AG09309 (cell line): ENCODE measurements around the gene FGF1.

Experiments used
- DNase-seq: peaks from one replicate; pipeline ENCODE4 v3.0.0-alpha.2; 2010; ENCODE audit warnings: low read depth
- H3K4me3 ChIP-seq: 2 replicates; pipeline ENCODE4 v1.5.1; 2011; ENCODE audit warnings: mild to moderate bottlenecking, low read depth, low read length, moderate library complexity; ENCODE audit not compliant: control insufficient read depth
- TF ChIP-seq, protein P1 (sequence below): IDR thresholded peaks from 2 replicates; pipeline ENCODE4 v1.5.1; 2011; ENCODE audit warnings: mild to moderate bottlenecking, low read depth, low read length, inconsistent platforms; ENCODE audit not compliant: insufficient read depth, control insufficient read depth; ENCODE audit errors: missing control alignments

Gene FGF1

DNA sequence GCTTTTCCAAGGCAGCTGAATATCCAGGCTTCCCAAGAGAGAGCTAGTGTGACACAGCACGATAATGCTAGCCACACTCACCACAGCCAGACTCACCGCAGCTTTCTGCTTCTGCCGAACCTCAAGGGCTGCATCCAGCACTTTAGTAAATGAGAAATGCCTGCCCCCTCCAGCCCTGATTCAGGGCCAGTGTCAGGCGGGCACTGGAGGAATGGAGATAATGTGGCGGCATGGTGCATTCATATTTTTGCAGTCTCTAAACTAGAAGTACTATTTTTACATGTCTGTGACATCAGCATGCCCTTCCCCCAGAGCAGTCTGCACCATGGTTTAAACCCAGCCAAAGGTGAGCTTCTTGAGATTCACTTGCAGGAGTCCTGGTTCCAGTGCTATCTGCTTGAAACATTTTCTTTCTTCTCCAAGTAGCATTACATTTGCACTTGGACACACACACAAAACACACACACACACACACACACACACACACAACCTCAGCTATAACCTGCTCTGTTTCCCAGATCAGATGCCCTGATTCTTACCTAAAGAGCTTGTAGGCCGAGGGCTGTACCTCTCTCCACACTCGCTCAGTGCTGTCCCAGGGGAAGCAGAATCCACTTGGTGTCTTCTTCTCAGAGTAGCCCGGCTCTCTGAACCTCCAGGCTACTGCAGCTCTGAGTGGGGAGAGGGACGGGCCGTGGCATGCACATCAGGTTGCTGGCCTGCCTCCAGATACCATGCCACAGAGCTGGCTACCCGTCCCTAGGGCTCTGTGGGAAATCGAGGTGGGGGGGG, at the start of gene FGF1:
Gene FGF1 (minus strand): TSS at position 673 of the 792 bp plus-strand sequence. CDS start 71,963 bp downstream, outside the sequence.
- no peak for DNase-seq
- TF ChIP-seq, protein P1, sequence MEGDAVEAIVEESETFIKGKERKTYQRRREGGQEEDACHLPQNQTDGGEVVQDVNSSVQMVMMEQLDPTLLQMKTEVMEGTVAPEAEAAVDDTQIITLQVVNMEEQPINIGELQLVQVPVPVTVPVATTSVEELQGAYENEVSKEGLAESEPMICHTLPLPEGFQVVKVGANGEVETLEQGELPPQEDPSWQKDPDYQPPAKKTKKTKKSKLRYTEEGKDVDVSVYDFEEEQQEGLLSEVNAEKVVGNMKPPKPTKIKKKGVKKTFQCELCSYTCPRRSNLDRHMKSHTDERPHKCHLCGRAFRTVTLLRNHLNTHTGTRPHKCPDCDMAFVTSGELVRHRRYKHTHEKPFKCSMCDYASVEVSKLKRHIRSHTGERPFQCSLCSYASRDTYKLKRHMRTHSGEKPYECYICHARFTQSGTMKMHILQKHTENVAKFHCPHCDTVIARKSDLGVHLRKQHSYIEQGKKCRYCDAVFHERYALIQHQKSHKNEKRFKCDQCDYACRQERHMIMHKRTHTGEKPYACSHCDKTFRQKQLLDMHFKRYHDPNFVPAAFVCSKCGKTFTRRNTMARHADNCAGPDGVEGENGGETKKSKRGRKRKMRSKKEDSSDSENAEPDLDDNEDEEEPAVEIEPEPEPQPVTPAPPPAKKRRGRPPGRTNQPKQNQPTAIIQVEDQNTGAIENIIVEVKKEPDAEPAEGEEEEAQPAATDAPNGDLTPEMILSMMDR: no peak
- H3K4me3 ChIP-seq: no peak within 1 kb of the TSS

DNA sequence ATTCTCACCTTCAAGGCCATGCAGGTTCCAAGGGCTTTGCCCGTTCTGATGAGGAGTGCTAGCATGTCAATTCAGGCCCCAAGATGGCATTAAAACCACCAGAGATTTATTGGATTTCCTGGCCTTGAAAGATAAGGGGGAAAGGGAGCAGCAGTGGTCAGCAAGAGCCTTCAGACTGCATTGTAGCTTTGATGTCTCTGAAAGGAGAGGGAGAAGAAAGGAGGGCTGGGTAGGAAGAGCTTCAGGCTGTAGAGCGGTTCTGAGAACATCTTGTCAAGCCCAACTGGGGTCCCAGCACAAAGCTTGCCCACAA, 41.8 kb upstream of the FGF1 start:
- DNase-seq: no peak
- TF ChIP-seq, protein P1: no peak
- no peak overlapping the region for H3K4me3 ChIP-seq

DNA sequence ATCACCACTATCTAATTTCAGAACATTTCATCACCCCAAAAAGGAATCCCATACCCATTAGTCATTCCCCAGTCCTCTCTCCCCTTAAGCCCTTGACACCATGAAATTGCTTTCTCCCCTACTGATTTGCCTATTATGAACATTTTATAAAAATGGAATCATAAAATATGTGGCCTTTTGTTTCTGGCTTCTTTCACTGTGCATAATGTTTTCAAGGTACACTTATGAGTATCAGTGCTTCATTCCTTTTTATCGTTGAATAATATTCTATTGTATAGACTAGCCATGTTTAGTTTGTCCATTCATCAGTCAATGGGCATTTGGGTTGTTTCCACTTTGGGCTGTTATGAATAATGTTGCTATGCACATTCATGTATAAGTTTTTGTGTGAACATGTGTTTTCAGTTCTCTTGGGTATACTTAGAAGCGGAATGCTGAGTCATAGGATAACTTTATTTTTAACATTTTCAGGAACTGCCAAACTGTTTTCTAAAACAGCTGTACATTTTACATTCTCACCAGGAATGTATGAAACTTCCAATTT, 40.4 kb upstream of the FGF1 start:
- TF ChIP-seq, protein P1: no peak
- DNase-seq: peak; percentile 80
- H3K4me3 ChIP-seq: no peak overlapping the region

DNA sequence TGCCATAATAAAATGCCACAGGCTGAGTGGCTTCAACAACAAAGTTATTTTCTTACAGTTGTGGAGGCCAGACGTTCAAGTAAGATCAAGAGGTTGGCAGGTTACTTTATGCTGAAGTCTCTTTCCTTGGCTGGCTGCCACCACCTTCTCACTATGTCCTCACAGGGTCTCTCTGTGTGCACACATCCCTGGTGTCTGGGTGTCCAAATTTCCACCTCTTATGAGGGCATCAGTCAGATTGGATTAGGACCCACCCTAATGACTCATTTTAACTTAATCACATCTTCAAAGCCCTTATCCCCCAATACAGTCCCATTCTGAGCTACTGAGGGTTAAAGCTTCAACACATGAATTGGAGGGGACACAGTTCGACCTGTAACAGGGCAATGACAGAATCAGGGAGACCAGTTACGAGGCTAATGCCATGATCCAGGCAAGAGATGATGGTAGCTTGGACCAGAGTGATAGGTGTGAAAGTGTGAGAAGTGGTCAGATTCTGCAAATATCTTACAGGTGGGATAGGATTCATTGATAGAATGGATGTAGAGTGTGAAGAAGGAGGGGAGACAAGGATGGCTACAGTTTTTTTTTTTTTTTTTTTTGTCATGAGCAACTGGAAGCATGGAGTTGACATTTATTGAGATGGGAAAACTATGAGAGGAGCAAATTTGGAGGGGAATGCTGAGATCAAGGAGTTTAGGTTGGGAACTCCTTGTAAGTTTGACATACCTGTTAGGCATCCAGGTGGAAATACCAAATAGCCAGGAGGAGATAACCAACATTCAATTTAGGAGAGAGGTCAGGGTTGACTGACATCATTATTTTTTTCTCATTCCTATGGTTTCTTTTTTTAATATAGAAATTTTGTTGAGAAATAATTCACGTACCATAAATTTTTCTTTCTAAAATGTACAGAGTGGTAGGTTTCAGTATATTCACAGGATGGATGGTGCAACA, 39.6 kb upstream of the FGF1 start:
- no peak for DNase-seq
- H3K4me3 ChIP-seq: no peak overlapping the region
- TF ChIP-seq, protein P1: no peak

DNA sequence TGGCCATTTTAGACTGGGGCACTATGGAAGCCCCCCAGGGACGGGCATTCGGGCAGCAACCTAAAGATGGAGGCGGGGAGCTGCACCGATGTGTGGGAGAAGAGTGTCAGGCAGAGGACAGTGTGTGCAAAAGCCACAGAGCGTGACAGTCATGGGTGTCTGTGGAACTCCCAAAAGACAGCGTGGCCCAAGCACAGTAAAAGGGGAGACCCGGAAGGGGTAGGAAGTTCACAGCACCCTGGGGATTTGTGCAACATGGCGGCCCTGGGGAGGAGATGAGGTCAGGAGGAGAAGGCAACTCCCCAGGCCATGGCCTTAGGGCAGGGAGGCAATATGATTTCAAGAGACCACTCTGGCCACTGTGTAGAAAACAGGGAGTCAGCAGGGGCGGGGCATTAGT, 38.9 kb upstream of the FGF1 start:
- TF ChIP-seq, protein P1: no peak
- H3K4me3 ChIP-seq: no peak overlapping the region
- DNase-seq: no peak

GRCh38 chr5:142722896-142723295, 37.0 kb upstream of the FGF1 start:
- TF ChIP-seq, protein P1: no peak
- H3K4me3 ChIP-seq: no peak overlapping the region
- no peak for DNase-seq
